GM23248 (cell line): ENCODE measurements around the gene HSPA12B. TPM values are rescaled to one million over a fixed set of nuclear protein-coding genes. Genes with fewer than 3 reads are reported as not detected.

Experiments used
- DNase-seq: peaks from one replicate; pipeline ENCODE4 v3.0.0-alpha.2; 2015
- H2AFZ ChIP-seq: fragments of 200-600 bp; sonication (generic); 2 replicates; pipeline ENCODE4 v1.6.1; 2016; ENCODE audit warnings: antibody characterized with exemption
- H3F3A ChIP-seq: fragments of 200-600 bp; sonication (generic); 2 replicates; pipeline ENCODE4 v1.6.1; 2016; ENCODE audit warnings: mild to moderate bottlenecking, antibody characterized with exemption, mixed run types; ENCODE audit not compliant: insufficient read depth
- H3K27ac ChIP-seq: fragments of 200-600 bp; sonication (generic); 2 replicates; pipeline ENCODE4 v1.5.1; 2016; ENCODE audit warnings: mild to moderate bottlenecking
- H3K27me3 ChIP-seq: fragments of 200-600 bp; sonication (generic); replicated peaks from 2 replicates; pipeline ENCODE4 v1.6.1; 2016; ENCODE audit warnings: mild to moderate bottlenecking; ENCODE audit not compliant: insufficient read depth
- H3K36me3 ChIP-seq: fragments of 200-600 bp; sonication (generic); 2 replicates; pipeline ENCODE4 v1.6.1; 2016; ENCODE audit warnings: low read depth, mild to moderate bottlenecking
- H3K4me1 ChIP-seq: fragments of 200-600 bp; sonication (generic); 2 replicates; pipeline ENCODE4 v1.6.1; 2016; ENCODE audit warnings: mild to moderate bottlenecking; ENCODE audit not compliant: insufficient read depth
- H3K4me2 ChIP-seq: fragments of 200-600 bp; sonication (generic); one replicate; pipeline ENCODE4 v1.6.1; 2016; ENCODE audit warnings: mild to moderate bottlenecking; ENCODE audit not compliant: unreplicated experiment
- H3K4me3 ChIP-seq: fragments of 200-600 bp; sonication (generic); 2 replicates; pipeline ENCODE4 v1.5.1; 2016; ENCODE audit warnings: mild to moderate bottlenecking
- H3K79me2 ChIP-seq: fragments of 200-600 bp; sonication (generic); 2 replicates; pipeline ENCODE4 v1.6.1; 2016; ENCODE audit warnings: mild to moderate bottlenecking; ENCODE audit not compliant: insufficient read depth
- H3K9ac ChIP-seq: fragments of 200-600 bp; sonication (generic); 2 replicates; pipeline ENCODE4 v1.6.1; 2016; ENCODE audit warnings: mild to moderate bottlenecking
- H3K9me2 ChIP-seq: fragments of 200-600 bp; sonication (generic); 2 replicates; pipeline ENCODE4 v1.6.1; 2016; ENCODE audit warnings: mixed run types, mild to moderate bottlenecking, moderate library complexity; ENCODE audit not compliant: insufficient read depth
- H3K9me3 ChIP-seq: fragments of 200-600 bp; sonication (generic); one replicate; pipeline ENCODE4 v1.6.1; 2017; ENCODE audit warnings: low read depth
- H4K20me1 ChIP-seq: fragments of 200-600 bp; sonication (generic); 2 replicates; pipeline ENCODE4 v1.6.0; 2016; ENCODE audit not compliant: insufficient read depth
- EZH2 ChIP-seq: fragments of 200-600 bp; sonication (generic); IDR thresholded peaks from 2 replicates; pipeline ENCODE4 v1.6.1; 2018; ENCODE audit warnings: antibody characterized with exemption, mild to moderate bottlenecking; ENCODE audit not compliant: insufficient read depth, poor library complexity, severe bottlenecking
- EZH2phosphoT487 ChIP-seq: fragments of 200-600 bp; sonication (generic); IDR thresholded peaks from 2 replicates; pipeline ENCODE4 v1.6.1; 2018; ENCODE audit warnings: antibody characterized with exemption, moderate library complexity, mild to moderate bottlenecking, low read depth; ENCODE audit not compliant: insufficient read depth
- WGBS, 2 experiments: methylation state at CpG; one replicate each; pipeline ENCODE4 v1.1.6; 2015 to 2017; ENCODE audit warnings: low lambda C conversion rate in 2 of 2, low coverage in 1 of 2; ENCODE audit errors: missing lambda C conversion rate in 2 of 2; 5-methylcytosine and 5-hydroxymethylcytosine counted together
- in situ Hi-C: fragments of 300-500 bp; cut with MboI; formaldehyde crosslinking; loops from 2 replicates; pipeline ENCODE4 v1.15.0; 2020
- polyA plus RNA-seq: library from polyadenylated mRNA; unstranded; fragments of >200 nt; fragmentation: Nextera tagmentation; extraction: Ambion mirVana; gene quantifications from 2 replicates; pipeline ENCODE4 v1.2.1, GENCODE V29; 2016
- total RNA-seq: library from RNA; depleted of rRNA; stranded (reverse); fragments of >200 nt; shearing (Covaris generic); gene quantifications from 2 replicates; pipeline ENCODE4 v1.2.3, GENCODE V29; 2014

HSPA12B gene
- total and polyA plus RNA-seq, 2 experiments from 2014 or later, result 0.11 TPM; not detected in 1

GRCh38 chr20:3739054-3739925 lies 6.8 kb downstream of the HSPA12B start:
- no peak for DNase-seq
- Histone ChIP-seq H3K79me2 (no peaks in the 10 kb centered on the region), H3K9me2 (no peaks in the 10 kb centered on the region), H3K4me2 (no peak overlapping the region), H3F3A (no peaks in the 10 kb centered on the region), H3K36me3 (no peaks in the 10 kb centered on the region), H2AFZ (no peak overlapping the region), H3K9ac (no peak overlapping the region), H3K27ac (no peak overlapping the region), H3K9me3 (no peaks in the 10 kb centered on the region), H3K4me3 (no peak overlapping the region), H3K4me1 (no peaks in the 10 kb centered on the region), H4K20me1 (no peaks in the 10 kb centered on the region), H3K27me3 (no peaks in the 10 kb centered on the region)
- 77 to 81% methylated on average over 19 of the region's 19 CpGs for WGBS, 2 experiments
- in situ Hi-C loops, result no loop called here
- TF ChIP-seq EZH2phosphoT487 (no peak), EZH2 (no peak)

DNA sequence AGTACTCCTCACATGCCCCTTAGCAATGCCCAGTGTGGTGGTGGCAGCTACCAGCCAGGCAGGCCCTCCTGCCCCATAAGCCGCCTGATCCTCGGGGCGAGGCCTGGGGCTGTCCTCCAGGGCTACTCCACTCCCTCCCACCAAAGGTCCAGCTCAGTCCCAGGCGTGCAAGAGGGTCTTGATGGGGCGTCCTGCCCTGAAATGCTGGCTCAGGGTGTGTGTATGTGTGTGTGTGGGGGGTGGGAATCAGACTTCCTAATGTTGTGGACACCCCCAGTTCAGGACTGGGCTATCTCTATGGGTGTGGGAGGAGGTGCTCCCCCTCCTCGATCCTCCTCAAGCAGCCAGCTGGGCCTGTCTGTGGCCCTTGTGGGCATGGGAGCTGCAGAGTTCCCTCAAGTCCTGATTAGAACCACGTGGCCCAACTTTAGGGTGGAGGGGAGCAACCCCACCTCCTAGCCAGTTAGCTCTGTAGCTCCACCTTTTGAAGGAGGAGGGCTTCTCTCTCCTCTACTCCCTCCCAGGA lies 7.5 kb downstream of the HSPA12B start:
- Histone ChIP-seq H3K27ac (no peak overlapping the region), H3K9me2 (no peaks in the 10 kb centered on the region), H3K9ac (no peak overlapping the region), H3K4me1 (no peaks in the 10 kb centered on the region), H3K27me3 (no peaks in the 10 kb centered on the region), H3K79me2 (no peaks in the 10 kb centered on the region), H3K36me3 (no peaks in the 10 kb centered on the region), H2AFZ (no peak overlapping the region), H3K9me3 (no peaks in the 10 kb centered on the region), H3K4me3 (no peak overlapping the region), H3F3A (no peaks in the 10 kb centered on the region), H3K4me2 (no peak overlapping the region), H4K20me1 (no peaks in the 10 kb centered on the region)
- TF ChIP-seq EZH2phosphoT487, result no peak
- no peak for DNase-seq
- 57 to 58% methylated on average over 7 of the region's 7 CpGs for WGBS, 2 experiments
- in situ Hi-C loops, result no loop called here

GRCh38 chr20:3740615-3741301 lies 8.3 kb downstream of the HSPA12B start:
- Histone ChIP-seq H4K20me1 (no peaks in the 10 kb centered on the region), H3K4me1 (no peaks in the 10 kb centered on the region), H3K9me3 (no peaks in the 10 kb centered on the region), H3K27ac (no peak overlapping the region), H3K9ac (no peak overlapping the region), H3K4me2 (no peak overlapping the region), H3K4me3 (no peak overlapping the region), H3F3A (no peaks in the 10 kb centered on the region), H3K27me3 (no peaks in the 10 kb centered on the region), H3K9me2 (no peaks in the 10 kb centered on the region), H3K36me3 (no peaks in the 10 kb centered on the region), H3K79me2 (no peaks in the 10 kb centered on the region), H2AFZ (no peak overlapping the region)
- no peak for DNase-seq
- TF ChIP-seq EZH2phosphoT487, result no peak
- TF ChIP-seq EZH2, result no peak
- 80 to 85% methylated on average over 15 of the region's 15 CpGs for WGBS, 2 experiments
- in situ Hi-C loops, result no loop called here

- Histone ChIP-seq H3K4me1 (no peaks in the 10 kb centered on the region), H3F3A (no peaks in the 10 kb centered on the region), H4K20me1 (no peaks in the 10 kb centered on the region), H3K9ac (no peak overlapping the region), H3K9me3 (no peaks in the 10 kb centered on the region), H2AFZ (no peak overlapping the region), H3K27ac (no peak overlapping the region), H3K4me3 (no peak overlapping the region), H3K9me2 (no peaks in the 10 kb centered on the region), H3K27me3 (no peaks in the 10 kb centered on the region), H3K79me2 (no peaks in the 10 kb centered on the region), H3K4me2 (no peak overlapping the region), H3K36me3 (no peaks in the 10 kb centered on the region)
- WGBS, 2 experiments, result 75 to 85% methylated on average over 5 to 7 of the region's 7 CpGs
- DNase-seq, result no peak
- TF ChIP-seq EZH2, result no peak
- TF ChIP-seq EZH2phosphoT487, result no peak
- in situ Hi-C loops, result no loop called here
Measured at GRCh38 chr20:3741836-3742458, 9.5 kb downstream of the HSPA12B start.
